HG03558 (cell line): ENCODE measurements around the gene TBC1D9B.

ENCODE experiments used
- ATAC-seq: cut with Tn5 transposase; IDR thresholded peaks from one replicate; pipeline ENCODE4 v1.9.1; 2021; ENCODE audit warnings: moderate number of reproducible peaks; ENCODE audit not compliant: unreplicated experiment; ENCODE audit errors: extremely low read depth

Gene TBC1D9B

DNA sequence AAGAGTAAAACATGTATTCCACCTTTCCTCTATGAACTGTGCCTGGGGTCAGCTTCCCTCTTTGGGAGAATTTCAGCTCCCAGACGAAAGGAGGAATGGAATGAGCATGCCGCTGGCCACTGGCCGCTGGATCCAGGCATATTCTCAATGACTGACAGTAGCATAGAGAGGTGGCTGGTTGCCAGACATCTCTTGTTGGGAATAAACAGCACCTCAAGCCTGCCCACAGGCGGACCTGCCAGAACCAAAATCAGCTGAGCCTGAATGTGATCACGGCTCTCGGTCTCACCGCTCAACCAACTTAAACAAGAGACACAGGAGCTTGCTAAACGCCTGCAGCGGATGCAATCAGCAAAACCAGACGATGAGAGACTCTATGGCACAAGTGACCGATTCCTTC is 20.6 kb downstream of the TBC1D9B start:
- no peak for ATAC-seq

DNA sequence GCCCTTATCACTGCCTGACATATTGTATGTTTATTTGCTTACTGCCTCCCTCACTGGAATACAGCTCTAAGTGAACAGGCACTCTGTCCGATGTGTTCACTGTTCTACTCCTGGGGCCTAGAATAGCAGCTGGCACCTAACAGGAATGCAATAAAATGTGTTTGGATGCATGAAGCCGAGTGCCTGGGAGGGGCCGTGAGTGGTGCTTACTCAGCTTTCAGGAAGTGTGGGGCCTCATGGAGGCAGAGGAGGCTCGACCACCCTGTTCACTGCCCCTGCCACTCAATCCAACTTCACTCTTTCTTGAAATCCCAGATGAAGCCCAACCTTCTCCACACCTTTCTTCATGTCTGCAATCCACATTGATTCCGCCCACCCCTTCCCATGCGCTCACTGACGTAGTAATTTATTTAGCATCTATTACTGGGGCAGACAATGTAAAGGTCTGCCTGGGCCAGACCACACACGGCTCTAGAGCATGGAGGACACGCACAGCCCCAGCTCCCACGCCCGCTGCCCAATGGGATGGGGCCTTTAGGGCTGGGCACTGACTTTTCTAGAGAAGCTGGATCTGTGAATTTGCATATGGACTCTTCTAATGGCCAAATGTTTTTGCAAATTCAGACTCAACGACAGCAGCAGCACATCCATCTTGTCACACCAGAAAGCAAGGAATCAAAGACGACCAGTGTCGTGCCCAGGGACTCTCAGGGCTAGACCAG is 21.3 kb downstream of the TBC1D9B start:
- ATAC-seq: no peak

DNA sequence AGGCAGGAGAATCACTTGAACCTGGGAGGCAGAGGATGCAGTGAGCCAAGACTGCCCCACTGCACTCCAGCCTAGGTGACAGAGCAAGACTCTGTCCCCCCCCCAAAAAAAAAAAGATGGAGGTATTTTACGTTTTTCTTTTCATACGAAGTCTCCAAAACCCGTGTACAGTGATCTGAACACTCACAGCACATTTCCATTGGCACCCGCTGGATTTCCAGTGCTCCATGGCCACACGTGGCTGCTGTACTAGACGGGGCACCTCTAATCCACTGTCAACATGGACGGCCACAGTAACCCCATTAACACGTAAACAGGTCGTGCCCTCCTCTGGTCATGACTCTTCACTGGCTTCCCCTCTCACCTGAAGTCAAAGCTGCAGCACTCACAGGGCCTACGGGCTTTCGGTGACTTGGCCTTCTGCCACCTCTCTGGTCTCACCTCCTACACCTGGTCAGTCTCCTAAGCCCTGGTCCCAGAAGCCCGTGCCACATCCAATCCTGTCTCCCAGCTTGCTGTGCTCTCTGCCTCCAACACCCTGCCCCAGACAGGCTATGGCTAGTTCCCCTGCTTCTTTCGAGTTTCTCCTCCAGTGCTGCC is 22.1 kb downstream of the TBC1D9B start:
- no peak for ATAC-seq

GRCh38 chr5:179883163-179883562 is 24.5 kb downstream of the TBC1D9B start:
- no peak for ATAC-seq

DNA sequence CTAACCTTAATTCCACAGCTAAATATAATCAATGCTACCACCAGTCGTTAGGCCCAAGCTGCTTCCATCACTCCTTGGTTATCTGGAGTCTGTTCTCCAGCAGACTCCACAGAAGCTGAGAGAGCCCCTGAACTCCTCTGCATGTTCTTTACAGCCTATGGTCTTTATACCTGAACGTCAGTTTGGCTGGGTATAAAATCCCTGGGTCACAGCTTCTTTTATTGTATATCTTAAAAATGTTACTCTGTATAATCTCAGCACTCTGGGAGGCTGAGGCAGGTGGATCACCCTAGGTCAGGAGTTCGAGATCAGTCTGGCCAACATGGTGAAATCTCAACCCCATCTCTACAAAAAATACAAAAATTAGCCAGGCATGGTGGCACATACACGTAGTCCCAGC is 25.4 kb downstream of the TBC1D9B start:
- no peak for ATAC-seq

- no peak for ATAC-seq
Observed at GRCh38 chr5:179880848-179881590, 26.7 kb downstream of the TBC1D9B start.

DNA sequence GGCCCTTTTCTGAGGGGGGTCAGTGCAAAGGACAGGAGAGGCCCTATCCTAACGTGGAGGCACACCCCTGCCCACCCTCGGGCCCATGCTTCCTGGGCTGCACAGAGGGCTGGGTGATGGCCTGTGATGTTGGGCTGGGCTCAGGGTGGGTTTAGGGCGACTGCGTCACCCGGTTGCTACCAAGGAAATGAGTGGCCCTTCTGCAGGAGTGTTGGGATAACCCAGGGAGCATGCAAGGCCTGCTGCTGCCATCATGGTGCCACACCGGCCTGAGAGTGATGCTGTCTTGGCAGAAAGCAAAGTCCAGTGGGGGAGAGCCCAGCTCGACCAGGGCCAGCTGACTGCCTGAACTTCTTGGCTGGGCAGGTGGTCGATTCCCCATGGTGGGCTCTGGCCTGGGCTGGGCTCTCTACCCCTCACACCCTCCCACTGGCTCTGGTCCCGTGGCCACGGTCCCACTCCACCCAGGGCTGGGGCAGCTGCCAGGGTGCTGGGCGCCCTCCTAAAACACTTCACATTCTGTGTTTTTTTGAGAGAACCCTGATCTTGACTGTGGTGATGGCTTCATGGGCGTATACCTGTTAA is 27.5 kb downstream of the TBC1D9B start:
- no peak for ATAC-seq

DNA sequence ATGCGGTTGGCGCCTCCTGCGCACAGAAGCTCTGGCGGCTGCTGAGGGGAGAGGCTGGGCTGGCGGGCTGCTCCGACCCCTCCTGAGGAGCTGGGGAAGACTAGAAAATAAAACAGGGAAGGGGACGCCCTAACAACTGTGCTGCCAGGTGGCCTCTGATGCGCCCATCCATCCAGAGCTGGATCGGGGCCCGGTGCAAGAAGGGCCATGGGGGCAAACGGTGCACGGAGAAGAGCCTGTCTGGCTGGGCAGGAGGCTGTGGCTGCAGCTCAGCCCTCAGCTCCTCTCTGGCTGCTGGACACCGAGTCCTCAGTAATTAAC is 28.0 kb downstream of the TBC1D9B start:
- no peak for ATAC-seq

GRCh38 chr5:179879003-179879689 is 28.6 kb downstream of the TBC1D9B start:
- no peak for ATAC-seq

DNA sequence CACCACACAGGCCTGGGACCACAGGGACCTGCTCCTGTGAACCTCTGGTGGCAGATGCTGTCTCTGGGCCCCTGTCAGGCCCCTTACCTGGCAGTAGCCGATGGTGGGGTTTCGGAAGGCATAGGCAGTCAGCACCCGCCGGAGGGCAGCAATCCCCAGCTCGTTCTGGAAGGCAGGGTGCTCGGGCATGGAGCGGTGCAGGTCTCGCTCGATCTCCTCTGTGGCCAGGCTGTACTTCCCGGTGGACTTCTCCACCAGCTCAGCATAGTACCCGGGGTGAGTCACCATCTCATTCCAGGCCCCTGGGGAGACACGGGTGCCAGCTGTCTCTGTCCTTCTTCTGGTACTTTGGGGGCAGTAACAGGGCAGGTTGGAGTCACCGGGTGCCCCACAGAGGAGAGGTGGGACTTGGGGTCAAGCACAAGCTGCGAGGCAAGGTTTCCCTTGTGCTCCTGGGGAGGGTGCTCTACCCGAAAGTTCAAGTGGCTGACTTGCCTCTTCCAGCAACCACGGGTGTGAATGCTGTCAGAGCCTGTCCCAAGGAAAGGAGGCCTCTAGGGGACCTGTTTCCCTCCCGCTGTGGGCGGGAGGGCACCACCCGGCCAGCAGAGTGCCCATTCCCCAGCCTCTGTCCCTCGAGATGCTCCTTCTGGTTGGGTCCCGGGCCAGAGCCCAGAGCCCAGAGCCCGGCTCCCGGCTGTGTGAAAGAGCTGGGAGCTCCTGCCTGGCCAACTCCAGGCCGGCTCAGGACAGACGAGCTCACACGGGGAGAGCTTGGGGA is 29.3 kb downstream of the TBC1D9B start:
- no peak for ATAC-seq

DNA sequence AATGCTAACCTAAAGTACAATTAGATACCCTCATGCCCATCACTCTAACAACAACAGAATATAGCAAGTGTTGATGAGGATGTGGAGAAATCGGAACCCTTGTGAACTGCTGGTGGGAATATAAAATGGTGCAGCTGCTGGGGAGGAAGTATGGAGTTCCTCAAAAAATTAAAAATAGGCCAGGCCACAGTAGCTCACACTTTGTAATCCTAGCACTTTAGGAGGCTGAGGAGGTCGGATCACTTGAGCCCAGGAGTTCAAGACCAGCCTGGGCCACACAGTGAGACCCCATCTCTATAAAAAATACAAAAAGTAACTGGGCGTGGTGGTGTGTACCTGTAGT is 31.1 kb downstream of the TBC1D9B start:
- no peak for ATAC-seq

GRCh38 chr5:179875741-179876609 is 31.7 kb downstream of the TBC1D9B start:
- no peak for ATAC-seq

DNA sequence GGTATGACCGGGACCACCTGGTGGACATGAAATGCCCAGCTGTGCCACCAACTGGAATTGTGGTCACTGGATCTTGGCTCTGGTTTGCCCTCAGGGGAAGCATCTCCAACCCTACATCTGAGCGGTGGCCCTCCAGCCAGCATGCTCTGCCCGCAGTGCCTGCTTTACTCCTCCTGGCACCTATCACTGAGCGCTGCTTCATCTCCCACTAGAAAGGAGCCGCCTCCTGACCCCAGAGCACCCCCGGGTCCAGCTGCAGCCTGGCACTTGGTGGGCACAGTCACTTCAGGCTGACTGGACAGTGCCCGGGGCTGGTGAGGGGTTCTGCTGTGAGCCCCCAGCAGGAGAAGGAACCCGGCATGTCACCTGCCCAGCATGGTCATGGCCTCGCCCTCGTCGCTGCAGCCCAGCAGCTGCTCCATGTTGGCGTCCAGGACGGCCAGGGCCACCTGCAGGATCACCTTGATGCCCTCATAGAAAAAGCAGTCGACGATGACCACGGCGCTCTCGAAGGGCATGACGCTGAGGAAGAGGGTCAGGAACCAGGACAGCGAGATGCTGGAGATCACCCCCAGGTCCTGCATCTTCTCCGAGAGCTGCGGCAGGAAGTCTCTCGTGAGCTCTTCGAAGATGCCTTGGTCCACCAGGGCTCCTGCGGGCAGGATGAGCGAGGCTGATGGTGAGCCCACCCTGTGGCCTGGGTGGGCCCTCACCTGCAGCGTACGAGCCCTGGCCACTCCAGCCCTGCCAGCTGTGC is 33.0 kb downstream of the TBC1D9B start:
- no peak for ATAC-seq

DNA sequence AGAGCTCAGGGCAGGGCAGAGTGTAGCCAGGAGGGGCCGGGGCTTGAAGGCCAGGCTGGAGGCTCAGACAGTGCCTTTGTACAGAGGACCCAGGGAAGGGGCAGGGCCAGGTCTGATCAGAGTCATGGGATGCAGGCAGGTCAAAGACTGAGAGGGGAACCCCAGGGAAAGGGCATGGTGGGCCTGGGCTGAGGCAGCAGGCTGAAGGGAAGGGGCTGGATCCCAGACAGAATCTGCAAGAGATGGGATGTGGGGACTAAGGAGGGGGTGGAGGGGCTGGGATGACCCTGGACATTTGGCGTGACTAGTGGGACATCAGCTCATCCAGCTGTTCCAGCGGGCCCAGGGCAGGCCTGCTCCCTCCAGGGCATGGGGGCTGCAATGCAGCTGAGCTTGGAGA is 33.6 kb downstream of the TBC1D9B start:
- ATAC-seq: no peak

GRCh38 chr5:179873588-179874110 is 34.0 kb downstream of the TBC1D9B start:
- no peak for ATAC-seq

- no peak for ATAC-seq
Observed at GRCh38 chr5:179872828-179873575, 34.7 kb downstream of the TBC1D9B start.

- no peak for ATAC-seq
Observed at GRCh38 chr5:179872055-179872827, 35.5 kb downstream of the TBC1D9B start.
